Raji (cell line): Measurements from ENCODE around the gene PRKCSH.

Source experiments
- POLR2A ChIP-seq: IDR thresholded peaks from 2 replicates; pipeline ENCODE4 v1.6.1; 2011; ENCODE audit warnings: low read depth, low read length, control low read depth; ENCODE audit not compliant: insufficient read depth

The PRKCSH gene

DNA sequence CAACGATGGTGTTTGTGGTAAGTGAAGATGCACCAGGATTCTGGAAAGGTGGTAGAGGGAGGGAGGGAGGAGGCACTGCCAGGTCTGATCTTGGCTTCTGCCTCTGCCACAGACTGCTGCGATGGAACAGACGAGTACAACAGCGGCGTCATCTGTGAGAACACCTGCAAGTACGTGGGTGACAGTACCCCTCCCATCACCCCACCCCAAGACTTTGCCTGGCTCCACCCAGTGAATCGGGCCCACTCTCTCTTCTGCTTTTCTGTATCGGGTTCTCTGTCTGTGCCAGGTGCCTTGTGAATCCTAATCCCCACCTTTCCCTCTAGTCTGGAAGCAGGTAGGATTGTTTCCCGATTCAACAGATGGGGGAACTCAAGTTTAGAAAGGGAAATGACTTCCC lies 2.5 kb downstream of the PRKCSH start:
- TF ChIP-seq POLR2A: no peak

DNA sequence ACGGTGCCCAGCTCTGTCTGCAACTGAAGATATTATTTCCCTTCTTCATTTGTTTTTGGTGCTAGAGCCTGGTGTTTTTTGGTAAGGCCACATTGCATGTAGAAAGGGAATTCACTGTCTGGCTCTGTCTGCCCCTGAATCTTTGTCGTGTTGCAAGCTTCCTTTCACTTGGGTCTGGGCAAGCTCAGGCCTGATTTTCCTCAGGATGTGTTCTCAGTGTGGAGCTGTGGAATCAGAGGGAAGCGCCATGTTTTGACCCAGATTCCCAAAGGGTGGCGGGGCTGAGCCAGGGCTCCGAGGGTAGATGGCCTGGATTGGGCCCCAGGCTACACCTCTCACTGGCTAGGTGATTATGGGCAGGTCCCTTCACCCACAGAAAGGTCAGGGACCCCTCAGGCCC lies 8.6 kb downstream of the PRKCSH start:
- TF ChIP-seq POLR2A: no peak

DNA sequence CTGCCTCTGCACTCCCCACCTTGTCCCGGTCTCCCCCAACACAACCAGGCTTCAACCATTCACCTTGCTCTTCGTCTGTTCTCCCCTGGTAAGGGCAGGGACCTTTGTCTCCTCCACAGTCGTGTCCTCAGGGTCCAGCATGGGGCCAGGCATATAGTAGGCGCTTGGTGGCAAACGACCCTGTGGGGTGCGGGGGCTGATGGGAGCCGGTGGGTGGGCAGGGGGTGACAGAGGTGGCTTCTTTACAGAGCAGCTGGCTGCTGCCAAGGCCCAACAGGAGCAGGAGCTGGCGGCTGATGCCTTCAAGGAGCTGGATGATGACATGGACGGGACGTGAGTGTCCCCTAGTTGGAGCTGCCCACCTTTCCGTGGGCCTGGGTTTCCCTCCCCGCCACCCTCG lies 9.7 kb downstream of the PRKCSH start:
- TF ChIP-seq POLR2A: no peak

DNA sequence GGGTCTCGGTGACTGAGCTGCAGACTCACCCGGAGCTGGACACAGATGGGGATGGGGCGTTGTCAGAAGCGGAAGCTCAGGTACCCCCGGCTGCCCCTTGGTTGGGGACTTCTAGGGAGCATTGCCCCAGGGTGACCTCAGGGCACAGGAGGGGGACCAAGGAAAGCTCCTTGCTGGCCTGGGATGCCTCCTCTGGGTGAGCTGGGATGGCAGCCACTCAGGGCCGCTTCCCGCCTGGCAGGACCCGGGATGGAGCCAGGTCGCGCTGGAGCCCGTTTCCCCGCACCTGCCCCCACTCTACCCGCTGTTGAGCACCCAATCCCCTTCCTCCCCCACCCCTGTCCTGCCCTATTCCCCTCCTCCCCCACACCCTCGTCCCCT lies 10.8 kb downstream of the PRKCSH start:
- no peak for TF ChIP-seq POLR2A

DNA sequence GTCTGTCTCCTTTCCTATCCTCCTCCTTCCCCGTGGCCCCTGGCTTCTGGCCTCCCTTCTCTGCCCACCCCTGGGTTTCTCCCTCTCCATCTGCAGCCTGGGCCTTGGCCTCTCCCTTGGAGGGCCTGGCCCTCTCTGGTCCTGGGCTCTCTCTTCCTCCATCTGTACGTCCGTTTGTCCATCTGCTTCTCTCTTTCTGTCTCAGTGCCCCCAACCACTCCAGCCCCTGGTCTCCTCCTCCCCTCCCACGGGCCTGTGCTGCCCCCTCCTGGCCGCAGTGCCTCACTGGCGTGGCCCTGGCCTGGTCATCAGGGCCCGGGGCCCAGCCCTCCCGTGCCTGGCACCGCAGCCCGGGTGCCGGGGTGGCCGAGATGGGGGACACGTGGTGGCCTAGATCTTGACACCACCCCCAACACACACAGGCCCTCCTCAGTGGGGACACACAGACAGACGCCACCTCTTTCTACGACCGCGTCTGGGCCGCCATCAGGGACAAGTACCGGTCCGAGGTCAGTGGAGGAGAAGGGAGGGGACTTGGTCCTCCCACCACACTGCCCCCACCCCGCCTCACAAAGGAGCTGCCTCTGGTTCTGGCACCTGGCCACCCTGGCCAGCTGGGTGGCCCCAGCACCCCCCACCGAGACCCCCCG lies 11.3 kb downstream of the PRKCSH start:
- TF ChIP-seq POLR2A: no peak

DNA sequence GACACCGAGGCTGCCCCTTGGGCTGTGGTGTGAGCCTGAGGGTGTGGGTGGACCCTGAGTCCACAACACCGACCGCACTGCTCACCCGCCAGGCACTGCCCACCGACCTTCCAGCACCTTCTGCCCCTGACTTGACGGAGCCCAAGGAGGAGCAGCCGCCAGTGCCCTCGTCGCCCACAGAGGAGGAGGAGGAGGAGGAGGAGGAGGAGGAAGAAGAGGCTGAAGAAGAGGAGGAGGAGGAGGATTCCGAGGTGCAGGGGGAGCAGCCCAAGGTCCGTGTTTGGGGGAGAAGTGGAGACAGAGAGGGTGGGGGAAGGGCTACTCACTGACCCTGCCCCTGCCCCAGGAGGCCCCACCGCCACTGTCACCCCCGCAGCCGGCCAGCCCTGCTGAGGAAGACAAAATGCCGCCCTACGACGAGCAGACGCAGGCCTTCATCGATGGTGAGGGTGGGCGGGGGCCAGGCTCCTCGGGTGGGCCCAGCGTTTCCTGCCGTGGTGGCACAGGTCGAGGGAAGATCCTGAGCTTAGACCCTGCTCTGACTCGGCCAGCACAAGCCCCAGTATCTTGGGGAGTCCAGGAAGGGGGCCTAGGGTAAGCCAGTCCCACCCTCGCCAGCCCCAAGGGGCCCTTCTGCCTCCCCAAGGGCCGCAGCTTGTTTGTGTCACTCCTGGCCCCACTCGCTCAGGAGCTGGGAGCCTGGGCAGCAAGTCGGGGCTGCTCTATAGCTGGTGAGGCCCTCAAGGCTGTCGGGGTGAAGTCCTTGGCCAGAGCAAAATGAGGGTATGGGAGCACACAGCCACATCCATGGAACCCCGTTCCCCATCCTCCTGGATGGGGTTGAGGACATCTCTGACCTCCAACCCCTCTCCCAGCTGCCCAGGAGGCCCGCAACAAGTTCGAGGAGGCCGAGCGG lies 12.2 kb downstream of the PRKCSH start:
- TF ChIP-seq POLR2A: no peak

DNA sequence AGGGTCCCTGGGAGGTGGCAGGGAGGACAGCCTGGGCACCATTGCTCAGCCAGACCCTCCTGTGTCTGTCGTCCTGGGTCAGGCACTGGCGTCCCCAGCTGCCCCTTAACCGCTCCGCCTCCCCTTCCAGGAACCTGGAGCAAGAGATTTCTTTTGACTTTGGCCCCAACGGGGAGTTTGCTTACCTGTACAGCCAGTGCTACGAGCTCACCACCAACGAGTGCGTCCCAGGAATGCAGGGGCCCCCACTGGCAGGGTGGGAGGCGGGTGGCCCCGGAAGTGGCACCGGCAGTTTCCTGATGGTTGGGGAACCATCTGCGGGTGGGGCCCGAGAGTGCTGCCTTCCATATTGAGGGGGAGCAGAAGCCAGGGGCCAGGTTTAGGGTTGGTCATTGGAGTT lies 13.0 kb downstream of the PRKCSH start:
- no peak for TF ChIP-seq POLR2A

DNA sequence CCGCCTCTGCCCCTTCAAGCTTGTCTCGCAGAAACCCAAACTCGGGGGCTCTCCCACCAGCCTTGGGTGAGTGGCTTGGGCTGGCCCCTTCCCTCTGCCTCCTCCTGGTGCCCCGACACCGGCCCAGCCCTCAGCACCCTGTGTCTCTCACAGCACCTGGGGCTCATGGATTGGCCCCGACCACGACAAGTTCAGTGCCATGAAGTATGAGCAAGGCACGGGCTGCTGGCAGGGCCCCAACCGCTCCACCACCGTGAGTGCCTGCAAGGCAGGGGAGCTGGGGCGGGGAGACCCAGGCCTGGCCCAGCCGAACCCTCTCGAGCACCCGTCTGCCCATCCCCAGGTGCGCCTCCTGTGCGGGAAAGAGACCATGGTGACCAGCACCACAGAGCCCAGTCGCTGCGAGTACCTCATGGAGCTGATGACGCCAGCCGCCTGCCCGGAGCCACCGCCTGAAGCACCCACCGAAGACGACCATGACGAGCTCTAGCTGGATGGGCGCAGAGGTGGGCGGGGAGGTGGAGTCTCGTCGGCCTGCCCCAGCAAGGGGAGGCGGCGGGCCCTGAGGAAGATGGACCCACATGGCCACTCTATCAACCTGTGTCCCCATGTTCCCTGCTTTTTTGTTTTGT lies 13.6 kb downstream of the PRKCSH start:
- no peak for TF ChIP-seq POLR2A

DNA sequence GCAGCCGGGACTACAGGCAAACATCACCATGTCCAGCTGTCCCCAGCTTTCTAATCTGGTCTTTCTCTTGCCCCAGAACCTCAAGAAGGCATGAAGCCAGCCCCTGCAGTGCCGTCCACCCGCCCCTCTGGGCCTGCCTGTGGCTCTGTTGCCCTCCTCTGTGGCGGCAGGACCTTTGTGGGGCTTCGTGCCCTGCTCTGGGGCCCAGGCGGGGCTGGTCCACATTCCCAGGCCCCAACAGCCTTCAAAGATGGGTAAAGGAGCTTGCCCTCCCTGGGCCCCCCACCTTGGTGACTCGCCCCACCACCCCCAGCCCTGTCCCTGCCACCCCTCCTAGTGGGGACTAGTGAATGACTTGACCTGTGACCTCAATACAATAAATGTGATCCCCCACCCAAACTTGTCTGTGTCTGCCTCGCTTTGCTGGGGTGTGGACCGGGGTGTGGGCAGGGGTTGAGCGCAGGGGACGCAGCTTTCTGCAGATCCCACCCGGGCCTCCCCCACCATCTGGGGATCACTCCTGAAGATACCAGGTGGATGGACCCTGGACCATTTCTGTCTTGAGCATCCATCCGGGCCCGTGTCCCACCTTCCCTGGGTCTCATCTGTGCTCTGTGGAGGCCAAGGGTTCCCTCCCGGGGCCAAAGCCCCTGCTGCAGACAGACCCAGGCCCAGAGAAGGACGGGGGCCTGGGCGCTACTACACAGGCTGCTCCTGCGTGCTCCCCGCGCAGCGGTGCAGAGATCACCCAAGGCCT lies 15.3 kb downstream of the PRKCSH start:
- no peak for TF ChIP-seq POLR2A

DNA sequence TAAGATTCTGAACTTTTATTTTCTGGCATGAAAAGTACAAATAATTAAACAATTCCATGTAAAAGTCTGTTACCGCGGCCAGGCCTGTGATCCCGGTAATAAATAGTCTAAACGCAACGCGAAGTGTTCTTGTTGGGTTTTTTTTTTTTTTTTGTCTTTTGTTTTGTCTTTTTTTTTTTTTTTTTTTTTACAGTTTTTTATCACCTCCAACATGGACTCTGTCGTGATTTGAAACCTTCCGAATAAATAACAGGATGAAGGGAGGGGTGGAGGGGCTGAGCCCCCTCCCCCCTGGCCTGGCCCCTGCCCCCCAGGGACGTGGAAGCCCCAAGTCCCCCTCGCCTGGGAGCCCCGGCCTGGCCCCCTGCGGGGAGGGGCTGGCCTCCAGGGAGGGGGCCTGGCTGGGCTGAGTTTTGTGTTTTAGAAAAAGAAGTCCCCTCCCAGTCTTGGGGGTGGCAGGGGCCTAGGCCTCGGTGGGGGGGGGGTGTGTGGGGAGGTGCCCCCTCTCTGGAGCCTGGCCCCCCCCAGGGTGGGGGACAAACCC lies 16.0 kb downstream of the PRKCSH start:
- TF ChIP-seq POLR2A: no peak

DNA sequence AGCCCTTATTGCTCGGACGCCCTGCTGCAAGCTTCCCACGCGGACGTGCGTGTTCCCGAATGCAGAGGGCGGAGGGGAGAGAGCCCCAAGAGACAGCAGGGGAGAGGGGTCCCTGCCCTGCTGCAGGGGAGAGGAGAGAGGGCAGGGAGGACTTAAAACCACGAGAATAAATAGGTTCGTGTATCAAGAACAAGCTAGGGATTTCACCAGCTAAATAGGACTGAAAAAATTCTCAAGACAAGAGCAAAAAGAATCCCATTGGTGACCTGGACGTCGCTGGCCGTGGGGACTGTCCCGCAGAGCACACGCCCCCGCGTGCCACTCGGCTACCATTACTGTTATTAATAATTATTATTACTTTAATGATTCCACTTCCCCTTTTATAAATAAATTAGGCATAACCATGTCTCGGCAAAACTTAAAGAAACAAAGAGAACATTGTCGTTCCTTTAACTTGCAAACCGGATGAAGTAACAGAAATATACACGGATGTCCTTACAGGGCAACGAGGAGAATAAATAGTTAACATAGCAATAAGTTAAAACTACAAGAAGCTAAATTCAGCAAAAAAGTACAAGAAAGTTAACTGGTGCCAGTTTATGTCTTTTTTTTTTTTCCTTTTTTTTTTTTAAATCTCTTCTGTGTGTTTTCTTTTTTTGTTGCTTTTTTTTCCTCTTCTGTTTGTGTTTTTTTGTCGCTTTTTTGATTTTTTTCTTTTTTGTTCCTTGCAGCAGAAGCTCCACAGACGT lies 16.6 kb downstream of the PRKCSH start:
- TF ChIP-seq POLR2A: no peak

DNA sequence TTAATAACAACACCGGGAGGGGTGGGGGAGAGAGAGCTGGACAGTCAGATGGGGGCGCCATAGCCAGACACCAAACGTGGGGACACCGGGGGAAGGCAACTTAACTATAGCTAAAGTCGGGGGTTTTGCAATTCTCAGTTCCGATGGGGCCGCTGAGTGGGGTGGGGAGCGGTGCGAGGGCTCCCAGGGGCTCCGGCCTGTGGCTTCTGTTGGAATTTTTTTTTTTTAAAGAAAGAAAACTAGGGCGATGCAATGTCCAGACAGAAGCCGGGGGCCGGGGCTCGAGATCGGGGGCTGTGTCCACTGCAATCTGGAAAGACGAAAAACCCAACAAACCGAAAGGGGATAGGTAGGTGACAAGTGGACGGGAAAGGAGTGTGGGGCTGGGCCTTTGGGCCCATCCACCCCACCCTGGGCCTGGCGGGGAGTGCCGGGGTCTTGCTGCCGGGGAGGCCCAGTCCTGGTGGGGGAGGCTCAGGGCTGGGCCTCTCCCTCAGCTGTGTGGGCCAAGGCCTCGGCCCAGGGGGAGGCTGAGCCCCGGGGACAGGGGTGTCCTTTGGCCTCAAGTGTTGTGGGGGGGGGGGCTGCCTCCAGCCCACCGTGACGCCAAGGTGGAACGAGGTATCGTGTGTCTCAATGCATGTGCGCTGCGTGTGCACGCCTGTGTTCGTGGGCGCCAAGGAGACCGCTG lies 17.3 kb downstream of the PRKCSH start:
- TF ChIP-seq POLR2A: no peak

DNA sequence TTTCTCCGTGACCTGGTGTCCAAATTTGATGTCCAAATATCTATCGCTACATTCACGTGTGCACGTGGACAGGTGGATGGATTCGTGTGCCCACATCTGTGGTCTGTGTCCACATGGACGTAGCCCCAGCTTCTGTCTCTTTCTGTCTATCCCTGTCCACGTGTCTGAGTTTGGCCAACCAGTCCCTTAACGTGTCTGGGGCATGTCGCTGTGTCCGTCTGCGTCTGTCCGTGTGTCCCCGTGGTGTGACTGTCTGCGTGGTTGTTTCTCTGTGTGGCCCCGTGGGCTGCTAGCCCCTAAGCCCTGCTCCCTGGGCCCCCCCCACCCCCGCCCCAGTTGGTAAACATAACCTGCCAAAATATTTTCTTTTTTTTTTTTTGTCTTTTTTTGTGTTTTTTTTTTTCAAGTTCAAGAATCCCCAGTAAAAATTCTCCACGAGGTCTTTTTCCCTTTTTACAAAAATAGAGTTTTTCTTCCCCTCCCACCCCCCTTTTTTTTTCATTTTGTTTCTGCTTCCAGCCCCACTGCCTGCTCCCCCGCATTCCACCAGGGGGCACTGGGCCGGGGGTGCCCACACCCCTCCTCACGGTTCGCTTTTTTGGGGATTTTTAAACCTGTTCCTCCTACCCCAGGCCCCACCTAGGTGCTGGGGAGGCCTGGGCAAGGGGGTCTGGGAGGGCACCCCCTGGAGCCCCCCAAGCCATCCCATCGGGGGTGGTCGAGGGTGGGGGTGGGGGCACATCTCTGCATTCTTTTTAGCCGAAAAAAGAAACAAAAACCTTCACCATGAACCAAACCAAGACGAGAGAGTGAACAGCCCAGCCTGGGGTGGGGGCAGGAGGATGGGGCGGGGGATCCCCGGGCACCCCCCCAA lies 18.3 kb downstream of the PRKCSH start:
- no peak for TF ChIP-seq POLR2A

DNA sequence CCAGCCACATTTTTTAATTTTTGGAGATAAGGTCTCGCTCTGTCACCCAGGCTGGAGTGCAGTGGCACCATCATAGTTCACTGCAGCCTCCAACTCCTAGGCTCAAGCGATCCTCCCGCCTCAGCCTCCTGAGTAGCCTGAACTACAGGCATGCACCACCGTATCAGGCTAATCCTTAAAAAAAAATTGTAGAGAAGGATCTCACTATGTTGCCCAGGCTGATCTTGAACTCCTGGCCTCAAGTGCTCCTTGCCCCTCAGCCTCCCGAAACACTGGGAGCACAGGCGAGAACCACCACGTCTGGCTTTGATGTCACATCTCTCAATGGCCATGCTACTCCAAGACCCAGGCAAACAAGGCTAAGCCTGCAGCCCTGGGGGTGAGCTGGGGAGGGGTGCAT lies 21.2 kb downstream of the PRKCSH start:
- no peak for TF ChIP-seq POLR2A
